Measurements from ENCODE around the gene CGB1. TPM values are rescaled to one million over a fixed set of nuclear protein-coding genes. Genes with fewer than 3 reads are reported as not detected.
A peak's percentile ranks its signal among the peaks of the same experiment; 100 is the strongest.
"Not testable (repeated sequence)": the region's sequence is repeated elsewhere in the genome, so short reads cannot be mapped to it uniquely, and the experiment has no call there.

The CGB1 gene
- total RNA-seq, 4 donors from 2014 or later = not detected

GRCh38 chr19:49074869-49075268 is 38.2 kb upstream of the CGB1 start:
- ATAC-seq (ENCODE audit: low FRiP score); DNase-seq (ENCODE audit: low spot score): not testable (repeated sequence)
- TF ChIP-seq, protein P1, sequence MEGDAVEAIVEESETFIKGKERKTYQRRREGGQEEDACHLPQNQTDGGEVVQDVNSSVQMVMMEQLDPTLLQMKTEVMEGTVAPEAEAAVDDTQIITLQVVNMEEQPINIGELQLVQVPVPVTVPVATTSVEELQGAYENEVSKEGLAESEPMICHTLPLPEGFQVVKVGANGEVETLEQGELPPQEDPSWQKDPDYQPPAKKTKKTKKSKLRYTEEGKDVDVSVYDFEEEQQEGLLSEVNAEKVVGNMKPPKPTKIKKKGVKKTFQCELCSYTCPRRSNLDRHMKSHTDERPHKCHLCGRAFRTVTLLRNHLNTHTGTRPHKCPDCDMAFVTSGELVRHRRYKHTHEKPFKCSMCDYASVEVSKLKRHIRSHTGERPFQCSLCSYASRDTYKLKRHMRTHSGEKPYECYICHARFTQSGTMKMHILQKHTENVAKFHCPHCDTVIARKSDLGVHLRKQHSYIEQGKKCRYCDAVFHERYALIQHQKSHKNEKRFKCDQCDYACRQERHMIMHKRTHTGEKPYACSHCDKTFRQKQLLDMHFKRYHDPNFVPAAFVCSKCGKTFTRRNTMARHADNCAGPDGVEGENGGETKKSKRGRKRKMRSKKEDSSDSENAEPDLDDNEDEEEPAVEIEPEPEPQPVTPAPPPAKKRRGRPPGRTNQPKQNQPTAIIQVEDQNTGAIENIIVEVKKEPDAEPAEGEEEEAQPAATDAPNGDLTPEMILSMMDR (IDR thresholded peaks at IDR 0.05) = peak in 1 of 3 donors; percentile 16

- DNase-seq (ENCODE audit: low spot score) = no peak
- no peak for ATAC-seq (ENCODE audit: low FRiP score)
- TF ChIP-seq, protein P1 (IDR thresholded peaks at IDR 0.05) = no peak
Observed at GRCh38 chr19:49073514-49074378, 37.1 kb upstream of the CGB1 start.

DNA sequence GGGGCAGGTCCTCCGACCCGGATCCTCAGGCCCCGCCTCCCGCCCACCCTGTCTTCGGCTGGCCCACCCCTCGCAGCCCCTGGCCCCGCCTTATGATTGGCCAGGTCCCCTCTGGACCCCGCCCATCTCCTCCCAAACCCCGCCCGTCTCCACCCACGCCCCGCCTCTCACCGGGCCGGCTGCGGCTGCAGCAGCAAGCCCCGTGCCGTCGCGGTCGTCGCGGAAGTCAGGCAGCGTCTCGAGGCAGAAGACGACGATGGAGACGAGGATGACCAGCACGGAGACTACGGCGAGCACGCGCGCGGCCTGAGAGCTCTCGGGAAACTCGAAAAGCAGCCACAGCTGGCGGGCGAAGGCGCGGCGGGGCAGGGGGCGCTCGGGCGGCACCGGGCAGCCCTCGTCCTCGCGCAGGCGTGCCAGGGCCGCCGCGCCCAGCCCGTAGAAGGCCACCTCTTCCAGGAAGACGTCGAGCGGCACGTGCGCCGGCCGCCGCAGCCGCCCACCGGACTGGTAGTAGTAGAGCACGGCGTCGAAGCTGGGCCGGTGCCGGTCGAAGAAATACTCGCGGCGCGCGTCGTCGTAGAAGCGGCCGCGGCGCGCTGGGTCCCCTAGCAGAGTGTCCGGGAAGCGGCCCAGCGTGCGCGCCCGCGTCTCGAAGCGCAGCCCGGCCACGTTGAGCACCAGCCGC is 35.3 kb upstream of the CGB1 start:
- DNase-seq (ENCODE audit: low spot score) (no peak), ATAC-seq (ENCODE audit: low FRiP score) (no peak)
- TF ChIP-seq, protein P1 (IDR thresholded peaks at IDR 0.05) = no peak

DNA sequence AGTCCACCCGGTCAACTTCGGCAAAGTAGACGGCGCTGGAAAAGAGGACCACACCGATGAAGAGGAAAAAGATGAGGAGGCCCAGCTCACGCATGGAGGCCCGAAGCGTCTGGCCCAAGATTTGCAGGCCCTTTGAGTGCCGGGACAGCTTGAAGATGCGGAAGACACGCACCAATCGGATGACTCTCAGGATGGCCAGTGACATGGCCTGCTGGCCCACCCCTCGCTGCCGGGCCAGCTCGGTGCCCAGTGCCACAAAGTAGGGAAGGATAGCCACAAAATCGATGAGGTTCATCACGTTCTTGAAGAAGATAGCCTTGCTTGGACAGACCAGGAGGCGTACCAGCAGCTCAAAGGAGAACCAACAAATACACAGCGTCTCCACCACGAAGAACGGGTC is 33.7 kb upstream of the CGB1 start:
- TF ChIP-seq, protein P1 (IDR thresholded peaks at IDR 0.05) = no peak
- DNase-seq (ENCODE audit: low spot score) (no peak), ATAC-seq (ENCODE audit: low FRiP score) (no peak)

- TF ChIP-seq, protein P1 (IDR thresholded peaks at IDR 0.05) = no peak
- DNase-seq (ENCODE audit: low spot score) (no peak), ATAC-seq (ENCODE audit: low FRiP score) (no peak)
Observed at GRCh38 chr19:49069026-49069425, 32.3 kb upstream of the CGB1 start.

DNA sequence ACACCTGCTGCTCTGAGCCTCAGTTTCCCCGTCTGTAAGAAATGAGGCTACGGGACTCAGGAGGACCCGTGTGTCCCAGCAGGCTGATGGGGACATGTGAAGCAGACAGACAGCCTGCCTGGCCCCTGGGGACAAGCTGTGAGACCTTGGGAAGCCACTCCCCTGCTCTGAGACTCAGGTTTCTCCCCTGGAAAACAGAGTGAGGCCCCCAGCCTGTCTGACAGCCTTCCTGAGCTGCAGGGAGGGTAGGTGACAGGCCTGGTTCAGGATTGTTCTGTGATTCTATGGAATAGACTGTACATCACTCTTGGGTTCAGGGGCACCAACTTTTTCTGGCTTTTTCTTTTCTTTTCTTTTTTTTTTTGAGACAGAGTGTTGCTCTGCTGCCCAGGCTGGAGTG is 30.9 kb upstream of the CGB1 start:
- ATAC-seq (ENCODE audit: low FRiP score) = no peak
- no peak for DNase-seq (ENCODE audit: low spot score)
- TF ChIP-seq, protein P1 (IDR thresholded peaks at IDR 0.05) = no peak

Data from omental fat pad (tissue), 4 donors.